Karpas-422 (cell line): ENCODE results near the gene PRPF19. TPM values are rescaled to one million over a fixed set of nuclear protein-coding genes. Genes with fewer than 3 reads are reported as not detected.

Source experiments
- DNase-seq: peaks from one replicate; pipeline ENCODE4 v3.0.0-alpha.2; 2015
- H2AFZ ChIP-seq: fragments of 200-600 bp; sonication (generic); 2 replicates; pipeline ENCODE4 v1.6.1; 2014; ENCODE audit warnings: antibody characterized with exemption, low read length, mixed read lengths
- H3K27ac ChIP-seq: fragments of 200-600 bp; sonication (generic); 2 replicates; pipeline ENCODE4 v1.5.1; 2014; ENCODE audit warnings: mild to moderate bottlenecking, low read length, moderate library complexity
- H3K27me3 ChIP-seq: fragments of 200-600 bp; sonication (generic); 2 replicates; pipeline ENCODE4 v1.6.1; 2014; ENCODE audit warnings: low read length, mixed read lengths
- H3K36me3 ChIP-seq: fragments of 200-600 bp; sonication (generic); 2 replicates; pipeline ENCODE4 v1.6.1; 2014; ENCODE audit warnings: low read length, mixed read lengths; ENCODE audit not compliant: insufficient read depth
- H3K4me1 ChIP-seq: fragments of 200-600 bp; sonication (generic); 2 replicates; pipeline ENCODE4 v1.6.1; 2014; ENCODE audit warnings: mild to moderate bottlenecking, low read length, mixed read lengths
- H3K4me2 ChIP-seq: fragments of 200-600 bp; sonication (generic); 2 replicates; pipeline ENCODE4 v1.6.1; 2014; ENCODE audit warnings: low read length, low read depth, mild to moderate bottlenecking; ENCODE audit not compliant: poor library complexity, severe bottlenecking
- H3K4me3 ChIP-seq: fragments of 200-600 bp; sonication (generic); 2 replicates; pipeline ENCODE4 v1.5.1; 2014; ENCODE audit warnings: mild to moderate bottlenecking, antibody characterized with exemption, low read length, mixed read lengths
- H3K79me2 ChIP-seq: fragments of 200-600 bp; sonication (generic); 2 replicates; pipeline ENCODE4 v1.6.1; 2014; ENCODE audit warnings: mild to moderate bottlenecking, low read length, mixed read lengths
- H3K9ac ChIP-seq: fragments of 200-600 bp; sonication (generic); 2 replicates; pipeline ENCODE4 v1.6.0; 2014; ENCODE audit warnings: low read length
- H3K9me2 ChIP-seq: fragments of 200-600 bp; sonication (generic), shearing (Covaris generic); replicated peaks from 2 replicates; pipeline ENCODE4 v1.6.0; 2014; ENCODE audit warnings: mild to moderate bottlenecking, low read length, moderate library complexity; ENCODE audit not compliant: insufficient read depth
- H3K9me3 ChIP-seq: fragments of 300-700, 200-600 bp; sonication (generic); 2 replicates; pipeline ENCODE4 v1.6.1; 2014; ENCODE audit warnings: low read length, mixed read lengths
- H4K20me1 ChIP-seq: fragments of 200-600 bp; sonication (generic); 2 replicates; pipeline ENCODE4 v1.6.1; 2014; ENCODE audit warnings: mild to moderate bottlenecking, antibody characterized with exemption, low read length, low read depth; ENCODE audit not compliant: insufficient read depth
- total RNA-seq: library from RNA; depleted of rRNA; stranded (reverse); fragments of >200 nt; shearing (Covaris generic); gene quantifications from 2 replicates; pipeline ENCODE4 v1.2.3, GENCODE V29; 2014; ENCODE audit warnings: low replicate concordance

PRPF19 gene
- total RNA-seq, 1 experiment from 2014 or later, result 109 TPM

DNA sequence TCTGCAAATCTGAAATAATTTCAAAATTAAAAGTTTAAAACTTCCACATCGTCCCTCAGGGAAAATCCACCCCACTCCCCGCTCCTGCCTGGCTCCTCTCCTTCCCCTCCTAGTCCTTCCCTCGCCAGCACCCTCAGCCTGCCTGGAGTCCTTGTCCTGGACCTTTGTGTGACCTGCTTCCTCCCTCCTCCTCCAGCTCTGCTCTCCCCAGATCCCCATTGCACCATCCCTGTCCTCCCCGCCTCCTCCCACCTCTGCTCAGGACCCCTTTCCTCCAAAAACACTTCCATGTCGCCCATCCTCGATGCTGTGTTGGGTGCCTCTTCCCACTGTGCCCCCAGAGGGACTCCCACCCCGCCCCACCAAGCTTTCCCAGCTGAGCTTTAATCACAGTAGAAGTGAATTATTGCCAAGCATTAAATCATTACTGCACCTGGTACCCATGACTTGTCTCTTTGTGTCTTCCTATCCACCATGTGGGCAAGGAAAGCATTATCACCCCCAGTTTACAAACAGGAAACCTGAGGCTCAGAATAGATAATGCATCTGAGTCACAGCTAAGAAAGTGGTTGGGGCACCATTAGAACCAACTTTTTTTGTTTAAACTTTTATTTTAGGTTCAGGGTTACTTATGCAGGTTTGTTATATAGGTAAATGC, 41.4 kb downstream of the PRPF19 start:
- Histone ChIP-seq H3K9ac (no peak overlapping the region), H4K20me1 (no peaks in the 10 kb centered on the region), H3K27me3 (no peaks in the 10 kb centered on the region), H2AFZ (no peak overlapping the region), H3K27ac (no peak overlapping the region), H3K36me3 (no peaks in the 10 kb centered on the region), H3K4me3 (no peak overlapping the region), H3K79me2 (no peaks in the 10 kb centered on the region), H3K9me3 (no peaks in the 10 kb centered on the region), H3K4me2 (no peak overlapping the region), H3K4me1 (no peaks in the 10 kb centered on the region), H3K9me2 (no peaks in the 10 kb centered on the region)
- DNase-seq, result no peak

DNA sequence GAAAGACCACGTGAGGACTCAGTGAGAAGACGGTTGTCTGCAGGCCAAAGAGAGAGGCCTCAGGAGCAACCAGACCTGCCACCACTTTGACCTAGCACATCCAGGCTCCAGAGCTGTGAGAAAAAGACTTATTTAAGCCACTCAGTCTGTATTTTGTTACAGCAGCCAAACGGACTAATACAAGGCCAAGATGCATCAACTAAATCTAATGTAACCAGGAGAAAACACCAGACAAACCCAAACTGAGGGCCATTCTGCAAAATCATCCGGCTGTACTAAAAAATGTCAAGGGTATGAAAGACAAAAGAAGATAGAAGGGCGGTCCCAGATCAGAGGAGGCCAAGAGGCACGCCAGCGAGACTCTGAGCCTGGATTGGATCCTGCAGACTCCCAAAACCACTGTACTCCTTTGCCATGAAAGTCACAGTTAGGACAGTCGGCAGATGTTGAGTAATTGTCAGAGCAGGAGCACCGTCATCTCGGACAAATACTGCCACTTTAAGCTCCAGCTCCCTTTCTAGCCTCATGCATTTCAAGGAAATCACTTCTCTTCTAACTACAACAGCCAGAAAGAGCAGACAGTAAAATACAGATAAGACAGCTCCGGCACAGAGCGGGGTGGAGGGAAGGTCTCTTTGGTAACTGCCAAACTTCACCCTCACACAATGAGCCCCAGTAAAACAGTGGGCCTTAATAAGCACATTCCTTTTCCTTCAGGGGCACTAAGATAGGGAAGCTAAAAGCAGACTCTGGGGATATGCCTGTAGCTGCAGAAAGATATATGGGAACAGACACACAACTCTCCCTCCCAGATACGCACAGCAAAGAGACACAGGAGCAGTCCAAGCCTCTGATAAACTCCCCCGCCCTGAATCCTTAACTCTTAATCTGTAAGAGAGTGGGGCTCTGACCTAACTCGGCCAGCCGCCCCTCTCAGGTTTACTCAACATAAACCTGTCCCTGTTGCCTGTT, 42.5 kb downstream of the PRPF19 start:
- Histone ChIP-seq H3K27ac (no peak overlapping the region), H2AFZ (no peak overlapping the region), H3K27me3 (no peaks in the 10 kb centered on the region), H3K36me3 (no peaks in the 10 kb centered on the region), H3K79me2 (no peaks in the 10 kb centered on the region), H3K4me1 (peaks cover under 1% of the 10 kb centered on the region; the same call in 1 of the 2 replicates), H3K4me2 (no peak overlapping the region), H3K9ac (no peak overlapping the region), H3K9me3 (no peaks in the 10 kb centered on the region), H4K20me1 (no peaks in the 10 kb centered on the region), H3K4me3 (no peak overlapping the region), H3K9me2 (no peaks in the 10 kb centered on the region)
- DNase-seq, result no peak

DNA sequence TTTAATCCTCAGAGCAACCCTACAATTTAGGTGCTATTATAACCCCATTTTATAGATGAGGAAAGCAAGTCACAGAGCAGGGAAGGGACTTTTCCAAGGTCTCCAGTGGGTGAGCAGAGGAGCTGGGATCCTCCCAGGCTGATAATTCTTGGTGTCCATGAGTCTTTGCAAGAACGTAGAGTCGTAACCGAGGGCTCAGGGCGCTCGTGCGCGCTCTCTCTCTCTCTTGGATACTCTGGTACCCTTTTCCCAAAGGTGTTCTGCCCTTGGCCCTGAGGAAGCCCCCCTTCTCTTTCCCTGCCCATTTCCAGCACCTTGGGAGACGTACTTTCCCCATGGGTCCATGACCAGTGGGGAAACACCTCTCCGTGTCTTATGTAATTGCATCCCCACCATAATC, 44.2 kb downstream of the PRPF19 start:
- no peak overlapping the region for H3K9ac ChIP-seq
- H2AFZ ChIP-seq, result no peak overlapping the region
- no peaks in the 10 kb centered on the region for H3K27me3 ChIP-seq
- no peaks in the 10 kb centered on the region for H3K36me3 ChIP-seq
- DNase-seq, result no peak
- H3K9me2 ChIP-seq, result no peaks in the 10 kb centered on the region
- H3K4me2 ChIP-seq, result no peak overlapping the region
- H3K79me2 ChIP-seq, result no peaks in the 10 kb centered on the region
- no peaks in the 10 kb centered on the region for H3K9me3 ChIP-seq
- peaks cover 5% of the 10 kb centered on the region; the same call in 1 of the 2 replicates for H3K4me1 ChIP-seq
- no peaks in the 10 kb centered on the region for H4K20me1 ChIP-seq
- no peak overlapping the region for H3K27ac ChIP-seq
- H3K4me3 ChIP-seq, result no peak overlapping the region

DNA sequence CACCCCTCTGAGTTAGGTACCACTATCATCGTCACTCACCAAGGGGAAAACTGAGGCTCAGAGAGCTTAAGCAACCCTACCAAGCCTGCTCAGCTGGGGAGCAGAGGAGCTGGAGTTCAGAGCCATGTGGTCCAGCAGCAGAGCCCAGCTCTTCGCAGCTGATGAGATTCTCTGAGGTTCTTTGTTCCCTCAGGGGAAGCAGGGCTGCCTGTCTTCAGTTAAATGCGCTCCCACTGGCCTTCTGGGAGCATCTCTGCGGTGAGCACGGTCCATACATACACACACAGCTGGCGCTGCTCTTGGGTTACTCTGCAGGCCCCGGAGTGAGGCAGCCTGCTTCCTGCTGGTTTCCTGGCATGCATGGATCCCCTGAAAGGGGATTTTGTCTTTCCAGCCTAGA, 45.4 kb downstream of the PRPF19 start:
- Histone ChIP-seq H3K27ac (no peak overlapping the region), H3K79me2 (no peaks in the 10 kb centered on the region), H2AFZ (no peak overlapping the region), H3K36me3 (no peaks in the 10 kb centered on the region), H3K27me3 (no peaks in the 10 kb centered on the region), H3K9ac (no peak overlapping the region), H3K9me3 (no peaks in the 10 kb centered on the region), H3K4me1 (peaks cover 5% of the 10 kb centered on the region; the same call in 1 of the 2 replicates), H3K9me2 (no peaks in the 10 kb centered on the region), H3K4me3 (no peak overlapping the region), H4K20me1 (no peaks in the 10 kb centered on the region), H3K4me2 (no peak overlapping the region)
- no peak for DNase-seq

DNA sequence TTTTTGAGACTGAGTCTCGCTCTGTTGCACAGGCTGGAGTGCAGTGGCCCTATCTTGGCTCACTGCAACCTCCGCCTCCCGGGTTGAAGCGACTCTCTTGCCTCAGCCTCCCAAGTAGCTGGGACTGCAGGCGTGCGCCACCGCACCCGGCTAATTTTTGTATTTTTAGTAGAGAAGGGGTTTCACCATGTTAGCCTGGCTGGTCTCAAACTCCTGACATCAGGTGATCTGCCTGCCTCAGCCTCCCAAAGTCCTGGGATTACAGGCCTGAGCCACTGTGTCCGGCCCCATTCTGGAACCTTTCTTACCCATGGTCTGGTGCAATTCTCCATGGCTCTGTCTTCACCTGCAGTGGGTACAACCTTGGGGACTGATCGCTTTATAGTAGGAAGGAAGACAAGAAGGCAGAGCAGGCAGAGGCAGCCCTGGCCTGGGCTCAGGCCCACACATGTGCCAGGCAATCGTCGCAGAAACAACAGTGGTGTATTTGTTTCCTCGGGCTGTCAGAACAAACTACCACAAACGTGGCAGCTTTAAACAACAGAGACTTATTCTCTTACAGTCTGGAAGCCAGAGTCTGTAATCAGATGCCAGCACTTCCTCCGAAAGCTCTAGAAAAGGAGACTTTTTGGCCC, 46.7 kb downstream of the PRPF19 start:
- no peak overlapping the region for H2AFZ ChIP-seq
- H3K9me3 ChIP-seq, result no peaks in the 10 kb centered on the region
- H3K9me2 ChIP-seq, result no peaks in the 10 kb centered on the region
- H4K20me1 ChIP-seq, result no peaks in the 10 kb centered on the region
- H3K27me3 ChIP-seq, result no peaks in the 10 kb centered on the region
- no peak overlapping the region for H3K4me3 ChIP-seq
- DNase-seq, result no peak
- H3K36me3 ChIP-seq, result no peaks in the 10 kb centered on the region
- no peak overlapping the region for H3K4me2 ChIP-seq
- H3K9ac ChIP-seq, result no peak overlapping the region
- no peaks in the 10 kb centered on the region for H3K79me2 ChIP-seq
- H3K27ac ChIP-seq, result no peak overlapping the region
- H3K4me1 ChIP-seq, result peaks cover 5% of the 10 kb centered on the region; the same call in 1 of the 2 replicates

DNA sequence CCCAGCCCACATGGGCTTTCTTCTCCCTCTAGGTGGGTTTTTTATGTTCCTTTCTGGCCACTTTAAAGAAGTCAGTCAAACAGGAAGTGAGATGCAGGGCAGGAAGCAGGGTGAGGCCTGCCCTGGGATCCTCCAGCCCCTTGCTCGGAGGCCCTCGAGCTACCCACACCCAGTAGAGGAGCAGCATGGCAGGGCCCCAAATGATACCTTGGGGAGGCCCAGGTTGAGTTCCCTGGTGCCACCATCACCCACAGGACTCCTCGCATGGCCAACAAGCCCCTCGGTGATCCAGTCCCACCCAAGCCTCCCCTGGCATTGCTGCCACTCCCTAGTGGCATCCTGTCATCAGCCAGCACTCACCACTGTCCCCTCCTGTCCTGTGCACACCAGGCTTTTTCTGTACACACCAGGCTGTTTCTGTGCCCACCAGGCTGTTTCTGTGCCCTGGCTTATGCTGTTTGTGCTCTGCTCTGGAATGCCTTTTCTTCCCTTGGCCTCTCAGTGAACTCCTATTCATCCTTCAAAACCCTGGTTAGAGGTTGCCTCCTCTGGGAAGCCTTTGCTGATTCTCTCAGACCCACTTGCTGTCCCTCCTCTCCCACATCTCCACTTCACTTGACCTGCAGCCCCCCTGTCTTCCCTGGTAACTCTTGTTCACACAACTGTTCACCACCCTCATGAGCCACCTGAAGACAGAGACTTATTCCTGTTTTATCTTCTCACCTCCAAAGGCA, 47.5 kb downstream of the PRPF19 start:
- Histone ChIP-seq H3K27ac (no peak overlapping the region), H4K20me1 (peaks cover 3% of the 10 kb centered on the region; the same call in 1 of the 2 replicates), H3K36me3 (no peaks in the 10 kb centered on the region), H3K27me3 (no peaks in the 10 kb centered on the region), H3K4me1 (peaks cover 5% of the 10 kb centered on the region; the same call in 1 of the 2 replicates), H3K9me3 (no peaks in the 10 kb centered on the region), H3K9ac (0 out of 2 replicates have a peak overlapping the region, but pooled peaks have one; percentile 13), H2AFZ (no peak overlapping the region), H3K9me2 (no peaks in the 10 kb centered on the region), H3K4me3 (no peak overlapping the region), H3K79me2 (no peaks in the 10 kb centered on the region), H3K4me2 (no peak overlapping the region)
- DNase-seq, result no peak

DNA sequence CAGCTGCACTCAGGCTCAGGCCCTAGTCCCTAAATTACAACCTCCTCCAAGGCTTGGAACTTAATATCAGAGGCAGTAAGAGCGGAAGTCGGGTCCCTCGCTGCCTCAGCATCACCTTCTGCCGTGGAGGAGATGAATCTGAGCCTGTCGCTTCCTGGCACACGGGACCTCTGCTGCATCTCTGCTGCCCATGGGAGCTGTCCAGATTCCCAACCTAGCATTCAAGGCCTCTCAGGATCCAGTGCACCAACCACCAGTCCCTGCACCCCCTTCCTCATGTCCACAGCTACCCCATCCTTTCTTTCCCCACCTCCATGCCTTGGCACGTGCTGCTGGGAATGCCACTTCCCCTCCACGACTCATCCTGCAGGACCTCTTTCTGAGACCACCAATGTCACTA, 48.1 kb downstream of the PRPF19 start:
- Histone ChIP-seq H2AFZ (no peak overlapping the region), H3K79me2 (no peaks in the 10 kb centered on the region), H3K9me3 (no peaks in the 10 kb centered on the region), H3K27ac (no peak overlapping the region), H3K4me2 (no peak overlapping the region), H3K4me1 (peaks cover 5% of the 10 kb centered on the region; the same call in 1 of the 2 replicates), H3K4me3 (no peak overlapping the region), H3K27me3 (no peaks in the 10 kb centered on the region), H4K20me1 (peaks cover 3% of the 10 kb centered on the region; the same call in 1 of the 2 replicates), H3K9me2 (no peaks in the 10 kb centered on the region), H3K9ac (no peak overlapping the region), H3K36me3 (no peaks in the 10 kb centered on the region)
- DNase-seq, result no peak
